Measurements from ENCODE around the gene ABHD17C.

The ABHD17C gene

DNA sequence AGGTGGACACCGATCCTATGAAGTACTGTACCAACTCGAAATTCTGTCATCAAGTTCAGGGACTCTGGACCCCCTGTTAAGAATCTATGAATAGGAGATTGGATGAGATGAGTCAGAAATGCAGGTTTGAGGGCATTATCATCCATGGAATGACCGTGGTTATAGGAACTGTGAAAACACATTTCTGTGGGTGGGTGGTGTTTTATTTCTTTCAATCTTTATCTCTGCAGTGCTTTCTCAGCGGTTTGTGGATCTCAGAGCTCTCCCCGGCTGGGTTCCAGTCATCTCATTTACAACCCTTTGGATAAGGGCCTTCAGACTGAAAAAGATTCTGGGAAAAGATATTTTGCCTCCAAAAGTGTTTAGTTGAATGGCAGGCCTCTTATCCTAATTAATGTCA is 5.4 kb upstream of the ABHD17C start:
- no peak for DNase-seq (ENCODE audit: low spot score)

DNA sequence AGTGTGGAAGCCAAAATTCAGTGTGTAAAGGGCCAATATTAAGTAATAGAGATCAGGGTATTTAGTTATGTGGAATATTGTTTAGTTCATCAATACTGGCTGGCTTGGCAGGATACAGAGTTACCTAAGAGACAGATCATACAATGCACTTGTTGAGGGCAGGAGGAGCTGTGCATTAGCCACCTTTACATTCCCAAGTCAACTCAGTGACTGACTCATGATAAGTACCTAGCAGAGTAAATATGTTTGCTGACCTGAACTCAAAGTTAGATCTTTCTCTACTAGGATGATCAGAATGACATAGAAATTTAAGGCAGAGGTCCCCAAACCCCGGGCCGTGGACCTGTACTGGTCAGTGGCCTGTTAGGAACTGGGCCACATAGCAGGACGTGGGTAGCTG is 3.5 kb upstream of the ABHD17C start:
- DNase-seq (ENCODE audit: low spot score) = no peak

DNA sequence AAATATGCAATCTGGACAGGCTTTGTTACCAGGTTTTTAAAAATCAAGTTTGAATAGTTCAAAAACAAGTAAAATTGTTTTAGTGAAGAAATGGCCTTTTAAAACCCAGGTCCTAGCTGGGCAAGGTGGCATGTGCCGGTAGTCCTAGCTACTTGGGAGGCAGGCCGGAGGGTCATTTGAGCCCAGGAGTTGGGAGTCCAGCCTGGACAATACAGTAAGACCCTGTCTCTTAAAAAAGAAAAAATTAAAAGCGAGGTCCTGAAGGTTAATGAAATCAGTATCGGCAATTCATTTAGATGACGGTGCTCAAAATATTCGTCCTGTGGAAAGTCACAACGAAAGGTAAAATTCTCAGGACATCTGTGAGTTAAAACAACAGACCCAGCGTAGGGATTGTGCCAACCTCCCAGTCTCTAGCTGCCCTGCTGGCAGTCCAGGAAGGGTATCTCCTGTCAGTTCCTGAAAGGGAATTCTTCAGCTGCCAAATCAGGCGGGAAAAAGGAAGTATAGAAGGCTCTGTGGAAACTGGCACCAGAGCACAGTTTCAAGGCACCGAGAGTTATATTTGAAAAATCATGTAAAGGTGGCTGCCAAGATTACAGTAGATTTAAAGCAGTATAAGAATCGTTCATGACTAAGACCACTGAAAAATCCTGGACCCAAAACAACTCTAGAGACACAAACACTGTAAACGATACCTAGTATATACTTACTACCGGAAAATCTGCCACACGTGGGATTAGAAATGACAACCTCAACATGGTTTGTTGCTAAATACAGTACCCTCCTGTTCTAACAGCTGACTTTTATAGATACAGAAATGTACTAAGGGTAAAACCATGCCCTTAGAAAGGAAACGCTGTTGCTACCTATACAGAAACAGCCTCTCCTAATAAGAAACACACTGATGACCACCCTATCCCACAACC is 1.2 kb upstream of the ABHD17C start:
- DNase-seq (ENCODE audit: low spot score) = no peak

DNA sequence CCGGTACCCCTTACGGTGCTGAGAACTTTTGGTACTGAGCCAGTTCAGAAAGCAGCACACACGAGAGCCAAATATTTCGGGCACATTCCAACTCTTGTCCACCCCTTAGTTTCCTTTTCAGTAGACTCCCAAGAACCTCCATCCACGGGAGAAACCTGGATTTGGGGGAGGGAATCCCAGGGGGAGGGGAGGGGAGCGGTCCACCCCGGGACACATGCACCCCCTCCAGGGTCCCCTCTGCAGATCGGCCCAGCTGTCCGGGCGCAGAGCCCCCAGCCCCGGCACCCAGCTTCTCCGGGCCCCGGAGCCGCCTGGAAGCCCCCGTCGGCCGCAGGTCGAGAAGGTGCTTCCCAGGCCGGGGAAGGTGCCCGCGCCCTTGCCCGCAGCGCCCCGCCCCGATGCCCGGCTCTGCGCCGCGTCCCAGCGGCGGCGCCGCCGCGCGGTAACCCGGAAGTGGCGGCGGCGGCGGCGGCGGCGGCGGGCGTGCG is 455 bp upstream of the ABHD17C start:
- no peak for DNase-seq (ENCODE audit: low spot score)

DNA sequence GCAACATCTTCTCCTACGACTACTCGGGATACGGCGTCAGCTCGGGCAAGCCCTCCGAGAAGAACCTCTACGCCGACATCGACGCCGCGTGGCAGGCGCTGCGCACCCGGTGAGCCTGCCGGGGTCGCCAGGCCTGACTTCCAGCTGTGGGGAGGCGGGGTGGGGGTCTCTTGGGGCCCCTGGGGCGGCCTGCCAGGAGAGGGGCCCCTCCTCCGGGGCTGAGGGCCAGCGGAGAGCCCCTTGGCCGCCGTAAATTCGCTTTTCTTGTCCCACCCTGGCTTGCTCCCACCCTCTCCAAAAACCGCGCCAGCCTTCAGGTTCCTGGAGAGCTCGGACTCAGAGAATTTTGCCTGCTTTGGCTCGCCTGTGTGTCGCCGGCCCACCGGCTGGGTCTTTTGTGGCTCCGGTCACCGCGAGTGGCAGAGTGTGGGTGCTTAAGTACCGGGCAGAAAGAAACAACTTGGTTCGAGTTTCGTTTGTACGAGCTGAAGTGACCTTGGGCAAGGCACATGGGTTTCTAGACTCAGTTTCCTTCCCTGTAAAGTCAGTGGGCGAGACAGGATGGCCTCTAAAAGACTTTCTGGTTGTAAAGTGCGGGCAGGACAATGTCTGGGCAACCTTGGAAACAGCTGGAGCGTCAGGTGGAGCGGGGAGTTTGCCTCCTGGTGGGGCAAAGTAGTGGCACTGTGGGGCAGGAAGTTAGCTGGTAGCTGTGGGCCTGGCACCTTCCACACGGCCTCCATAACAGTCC is 976 bp downstream of the ABHD17C start:
- peak; percentile 35 for DNase-seq (ENCODE audit: low spot score)

DNA sequence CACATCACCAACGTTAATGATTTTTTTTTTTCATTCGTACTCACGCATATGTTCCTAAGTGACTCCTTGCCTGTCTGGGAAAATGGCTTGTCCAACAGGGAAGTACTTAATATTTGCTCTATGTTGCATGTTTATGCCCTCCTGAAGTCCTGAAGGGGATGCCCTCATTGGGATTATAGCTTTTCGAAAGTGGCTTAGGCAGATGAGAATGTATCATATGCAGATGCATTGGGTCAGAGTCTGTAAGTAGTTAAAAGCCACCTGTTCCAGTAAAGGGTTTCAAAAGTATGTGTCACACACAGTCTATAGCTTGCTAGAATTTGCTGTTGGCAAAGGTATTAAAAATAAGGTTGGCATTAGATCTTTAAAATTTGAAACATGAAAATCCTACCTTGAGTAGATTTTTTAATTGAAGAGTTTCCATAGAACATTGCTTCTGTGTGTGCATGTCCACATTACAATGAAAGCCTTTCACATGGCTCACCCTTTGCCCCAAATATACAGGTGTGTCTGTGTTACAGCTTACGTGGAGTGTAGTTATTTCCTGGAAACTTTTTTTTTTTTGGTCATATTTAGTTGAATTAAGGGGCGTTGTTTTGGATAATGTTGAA is 2.1 kb downstream of the ABHD17C start:
- no peak for DNase-seq (ENCODE audit: low spot score)

DNA sequence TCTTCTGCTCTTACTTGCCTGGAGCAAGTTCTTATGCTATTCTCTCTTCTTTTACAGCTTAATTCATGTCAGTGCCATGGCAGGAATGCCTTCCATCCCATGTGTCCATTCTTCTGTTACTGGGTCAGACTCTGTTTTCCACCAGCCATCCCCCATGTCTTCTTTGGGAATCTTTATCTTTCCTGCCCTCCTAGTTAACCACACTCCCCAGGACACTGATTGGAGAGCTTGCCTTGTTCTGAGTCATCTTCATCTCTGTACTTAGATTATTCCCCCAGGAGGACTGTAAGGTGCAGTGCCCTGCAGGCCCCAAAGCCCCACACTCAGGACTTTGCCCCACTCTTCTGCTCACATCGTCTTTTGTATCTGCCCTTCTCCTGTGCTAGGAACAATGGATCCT is 3.6 kb downstream of the ABHD17C start:
- no peak for DNase-seq (ENCODE audit: low spot score)

DNA sequence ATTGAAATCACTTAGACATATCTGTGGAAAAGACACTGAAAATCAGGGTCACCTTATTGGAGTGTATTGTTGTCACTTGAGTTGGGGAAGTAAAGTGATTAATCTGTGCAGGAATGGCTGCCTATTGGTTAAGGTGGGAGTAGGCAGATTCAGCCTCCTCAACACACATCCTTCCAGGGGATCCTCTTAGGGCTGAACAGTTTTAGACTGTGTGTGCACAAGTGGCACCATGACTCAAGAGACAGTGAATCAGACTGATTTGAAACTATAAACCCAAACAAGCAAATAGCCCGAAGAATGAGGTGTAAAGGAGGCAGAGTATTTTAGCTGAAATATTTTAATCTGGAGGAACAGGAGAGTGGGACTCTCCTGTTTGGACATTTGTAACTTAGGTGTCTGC is 4.9 kb downstream of the ABHD17C start:
- no peak for DNase-seq (ENCODE audit: low spot score)

DNA sequence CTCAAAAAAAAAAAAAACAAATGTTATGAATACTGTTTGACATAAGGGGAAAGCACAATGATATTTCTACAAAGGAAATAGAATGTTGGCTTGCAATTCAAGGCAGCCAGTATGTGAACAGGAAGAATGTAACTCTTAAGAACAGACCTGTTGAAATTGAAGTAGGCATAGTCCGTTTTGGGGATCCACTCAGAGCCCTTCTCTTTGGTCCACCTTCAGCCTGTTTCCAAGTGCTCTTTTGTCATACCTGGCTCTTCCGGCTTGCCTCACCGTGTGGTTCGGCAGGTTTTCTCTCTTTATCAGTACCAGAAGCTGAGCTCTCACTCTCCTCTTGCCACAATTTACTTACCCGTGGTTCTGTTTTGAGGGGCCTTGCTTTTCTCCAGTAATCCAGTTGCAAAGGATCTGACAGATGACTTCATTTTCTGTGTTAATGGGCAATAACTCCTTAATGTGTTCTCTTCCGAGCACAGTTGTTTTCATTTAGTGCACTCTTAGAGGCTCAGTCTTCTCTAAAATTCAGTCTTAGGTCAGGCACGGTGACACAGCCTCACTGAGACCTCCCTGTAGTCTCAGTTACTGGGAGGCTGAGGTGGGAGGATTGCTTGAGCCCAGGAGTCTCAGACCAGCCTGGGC is 6.7 kb downstream of the ABHD17C start:
- DNase-seq (ENCODE audit: low spot score) = no peak

DNA sequence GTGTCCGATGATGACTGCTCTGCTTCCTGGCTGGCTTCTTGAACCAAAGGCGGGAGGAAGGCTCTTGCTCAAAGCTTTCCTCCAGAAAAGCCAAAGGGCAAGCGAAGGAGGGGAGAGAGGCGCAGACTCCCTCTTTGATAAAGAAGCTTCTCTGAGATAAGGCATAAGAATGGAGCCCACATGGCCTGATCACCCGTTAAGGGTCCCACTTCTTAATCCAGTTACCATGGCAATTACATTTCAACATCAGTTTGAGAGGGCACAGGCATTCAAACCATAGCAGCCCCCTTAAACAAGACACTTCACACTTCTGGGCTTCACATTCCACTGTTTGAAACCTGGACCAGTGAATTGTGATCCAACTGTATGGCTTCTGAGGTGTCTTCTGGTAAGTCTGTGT is 8.0 kb downstream of the ABHD17C start:
- no peak for DNase-seq (ENCODE audit: low spot score)

DNA sequence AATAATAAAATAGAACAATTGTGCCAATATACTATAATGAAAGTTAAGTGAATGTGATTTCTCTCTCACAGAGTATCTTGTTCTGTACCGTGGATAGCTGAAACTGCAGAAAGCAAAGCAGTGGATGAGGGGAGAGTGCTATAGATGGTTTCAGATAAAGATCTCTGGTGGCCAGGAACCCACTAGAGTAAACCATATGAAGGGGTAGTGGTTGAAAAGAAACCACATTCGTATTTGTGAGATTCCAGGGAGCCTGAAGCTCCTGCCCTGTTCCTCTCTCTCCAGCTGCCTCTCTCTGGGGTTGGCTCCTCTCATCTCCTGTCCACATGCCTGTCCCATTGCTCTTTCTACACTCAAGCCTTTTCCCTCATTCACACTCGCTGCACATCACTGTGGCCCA is 8.9 kb downstream of the ABHD17C start:
- DNase-seq (ENCODE audit: low spot score) = no peak

DNA sequence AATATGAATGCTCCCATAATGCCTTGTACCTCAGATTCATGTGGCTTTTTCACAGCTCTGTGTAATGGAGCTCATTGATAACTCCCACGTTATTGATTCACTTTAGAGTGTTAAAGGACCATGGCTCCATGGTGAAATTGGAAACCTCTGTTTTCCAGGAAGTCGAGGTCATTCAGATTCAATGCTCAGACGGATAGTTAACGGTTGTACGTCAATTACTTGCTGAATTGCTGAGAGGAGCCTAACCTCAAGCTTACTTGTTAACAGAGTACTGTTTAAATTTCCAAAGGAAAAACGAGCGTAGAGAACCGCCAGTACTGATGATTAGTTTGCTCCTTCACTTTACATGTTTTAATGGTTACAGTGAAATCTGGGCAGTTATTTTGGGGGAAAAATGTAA is 11.1 kb downstream of the ABHD17C start:
- no peak for DNase-seq (ENCODE audit: low spot score)

DNA sequence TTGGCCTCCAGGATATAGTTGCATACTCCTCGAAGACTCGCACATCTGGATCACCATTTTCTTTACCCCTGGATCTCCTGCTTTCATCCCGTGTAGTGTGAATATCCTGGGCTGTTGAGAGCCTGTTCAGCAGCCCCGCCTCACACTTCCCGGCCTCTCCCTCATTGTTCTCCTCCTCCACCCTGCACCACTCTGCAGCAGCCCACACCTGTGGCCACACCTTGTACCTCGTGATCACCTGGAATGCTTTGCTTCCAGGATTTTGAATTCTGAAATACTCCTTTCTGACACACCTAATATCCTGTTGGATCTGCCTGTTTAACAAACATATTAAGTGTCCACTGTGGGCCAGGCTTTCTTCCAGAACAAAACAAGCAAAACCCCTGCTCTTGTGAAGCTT is 14.4 kb downstream of the ABHD17C start:
- no peak for DNase-seq (ENCODE audit: low spot score)

DNA sequence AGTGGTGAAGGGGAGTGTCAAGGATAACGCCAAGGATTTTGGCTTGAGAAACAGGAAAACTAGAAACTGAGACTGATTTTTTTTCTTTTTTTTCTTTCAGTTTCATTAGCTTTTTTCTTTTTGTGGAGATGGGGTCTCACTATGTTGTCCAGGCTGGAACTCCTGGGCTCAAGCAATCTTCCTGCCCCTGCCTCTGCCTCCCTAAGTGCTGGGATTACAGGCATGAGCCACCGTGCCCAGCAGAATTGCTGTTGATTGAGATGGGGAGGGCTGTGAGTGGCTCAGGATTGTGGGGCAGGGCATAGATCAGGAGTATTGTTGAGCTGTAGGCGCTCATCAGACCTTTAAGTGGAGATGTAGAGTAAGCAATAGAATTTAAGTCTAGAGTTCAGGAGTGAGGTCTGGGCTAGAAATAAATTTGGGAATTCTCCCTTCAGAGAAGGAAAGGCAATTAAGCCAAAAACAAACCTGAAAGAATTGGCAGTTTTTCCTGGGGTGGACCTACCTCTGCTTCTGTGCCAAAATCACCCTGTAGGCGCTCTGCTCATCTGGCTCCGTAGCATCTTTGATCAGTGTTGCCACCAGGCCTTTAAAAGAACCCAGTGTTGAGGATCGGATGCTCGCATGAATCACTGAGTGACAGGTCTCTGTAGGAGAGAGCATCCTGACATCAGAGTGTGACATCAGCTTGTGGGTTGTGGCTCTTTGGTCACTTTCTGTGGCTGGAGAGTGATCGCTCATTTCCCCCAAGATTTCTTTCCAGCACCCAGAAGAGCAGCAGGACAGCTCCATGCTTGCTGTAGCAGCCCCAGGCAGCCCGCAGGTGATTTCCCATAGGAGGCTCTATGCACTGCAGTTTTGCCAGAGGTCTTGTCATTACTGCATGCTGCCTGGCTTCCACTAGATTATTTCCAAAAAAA is 15.8 kb downstream of the ABHD17C start:
- no peak for DNase-seq (ENCODE audit: low spot score)

DNA sequence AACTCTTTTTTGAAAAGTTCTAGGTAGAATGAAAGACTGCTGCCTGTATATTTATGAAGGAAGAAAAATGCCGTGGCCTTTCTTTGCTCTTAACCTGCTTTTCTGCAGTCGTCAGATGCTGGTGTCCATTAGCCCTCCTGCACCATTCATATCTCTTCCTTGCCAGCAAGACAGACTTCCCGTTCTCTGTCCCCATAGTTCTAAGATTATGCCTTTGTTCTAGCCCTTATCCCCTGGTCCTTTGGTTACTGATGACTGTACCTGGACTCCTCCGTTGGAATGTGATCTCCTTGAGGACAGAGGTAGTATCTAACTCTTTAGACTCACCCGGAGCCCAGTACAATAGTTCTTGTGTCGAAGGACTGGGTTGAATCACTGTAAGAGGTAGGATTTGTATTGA is 16.8 kb downstream of the ABHD17C start:
- DNase-seq (ENCODE audit: low spot score) = no peak

DNA sequence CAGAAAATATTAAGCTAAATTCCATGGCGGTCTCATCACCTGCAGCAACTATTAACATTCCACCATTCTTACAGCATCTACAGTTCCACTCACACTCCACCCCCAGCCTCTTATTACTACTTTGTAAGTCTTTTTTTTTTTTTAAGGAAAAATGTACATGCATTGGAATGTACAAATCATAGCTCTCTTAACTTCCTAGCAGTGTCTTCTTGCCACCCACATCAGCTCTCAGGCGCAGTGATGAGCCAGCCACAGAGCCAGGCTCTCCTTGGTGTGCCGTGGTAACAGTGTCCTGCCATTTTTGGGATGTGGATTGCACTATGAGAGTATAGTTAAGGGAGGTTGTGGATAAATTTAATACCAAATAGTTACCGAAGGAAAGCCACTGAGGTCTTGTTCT is 17.8 kb downstream of the ABHD17C start:
- DNase-seq (ENCODE audit: low spot score) = no peak

DNA sequence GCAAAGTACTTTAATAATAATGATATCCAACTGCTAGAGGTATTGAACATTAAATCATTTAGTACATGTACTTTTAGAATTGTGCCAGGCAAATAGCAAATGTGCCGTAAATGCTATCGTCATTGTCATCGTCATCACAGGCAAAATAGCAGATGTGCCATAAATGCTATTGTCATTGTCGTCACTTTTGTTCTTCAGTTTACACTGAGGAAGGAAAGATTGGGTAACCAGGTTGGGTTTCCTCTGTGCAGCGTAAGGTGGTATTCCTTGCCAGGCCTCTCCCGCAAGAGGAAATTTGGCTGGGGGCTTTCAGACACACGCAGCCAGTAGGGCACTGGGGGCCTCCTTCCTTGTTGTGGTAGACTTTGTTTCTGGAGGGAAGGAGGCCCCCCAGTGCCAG is 26.4 kb downstream of the ABHD17C start:
- DNase-seq (ENCODE audit: low spot score) = no peak

DNA sequence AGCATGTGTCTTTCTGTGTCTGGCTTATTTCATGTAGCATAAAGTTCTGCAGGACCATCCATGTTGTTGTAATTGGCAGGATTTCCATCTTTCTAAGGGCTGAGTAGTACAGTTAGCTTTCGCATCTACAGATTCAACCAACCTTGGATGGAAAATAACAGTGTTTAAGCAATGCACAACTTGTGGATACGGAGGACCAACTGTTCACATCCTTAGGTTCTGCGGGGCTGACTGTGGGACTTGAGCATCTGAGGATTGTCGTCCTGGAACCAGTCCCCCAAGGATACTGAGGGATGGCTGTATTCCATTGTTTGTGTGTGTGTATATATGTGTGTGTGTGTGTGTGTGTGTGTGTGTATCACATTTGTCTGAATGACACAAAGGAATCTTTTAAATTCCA is 27.7 kb downstream of the ABHD17C start:
- no peak for DNase-seq (ENCODE audit: low spot score)

DNA sequence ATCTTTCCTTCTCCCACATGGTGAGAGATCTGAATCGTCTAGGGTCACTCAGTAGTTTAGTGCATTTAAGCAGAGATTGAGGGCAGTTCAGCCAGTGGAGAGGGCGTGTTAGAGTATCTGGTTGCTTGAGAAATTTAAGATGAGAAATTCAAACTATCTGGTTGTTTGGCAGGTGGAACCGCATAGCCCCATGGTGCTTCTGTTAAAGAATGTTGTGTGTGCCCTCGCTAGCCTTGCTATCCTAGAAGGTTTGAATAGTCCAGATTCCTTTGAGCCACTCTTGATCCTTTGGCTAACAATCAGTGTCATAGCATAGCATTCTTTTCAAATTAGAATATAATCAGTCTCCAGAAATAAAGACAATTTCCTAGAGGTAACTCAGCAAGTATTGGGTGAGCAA is 32.1 kb downstream of the ABHD17C start:
- no peak for DNase-seq (ENCODE audit: low spot score)

DNA sequence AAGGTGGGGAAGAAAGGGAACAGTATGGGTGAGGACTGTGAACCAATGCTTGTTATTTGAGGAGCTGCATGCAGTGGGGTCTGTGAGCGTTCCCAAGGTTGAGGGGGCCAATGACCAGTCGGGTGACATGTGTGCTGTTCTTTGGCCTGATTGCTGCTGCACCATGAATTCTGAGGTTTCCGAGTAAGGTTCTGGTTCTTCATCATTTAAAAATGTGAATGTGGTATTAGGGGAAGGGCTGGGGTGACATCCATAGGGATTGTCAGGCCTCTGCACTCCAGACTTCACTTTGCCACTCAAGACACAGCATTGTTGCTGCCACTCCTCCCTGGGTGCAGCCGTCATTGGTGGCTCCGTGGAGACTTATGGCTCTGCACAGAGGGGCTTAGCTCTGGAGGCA is 32.5 kb downstream of the ABHD17C start:
- no peak for DNase-seq (ENCODE audit: low spot score)

DNA sequence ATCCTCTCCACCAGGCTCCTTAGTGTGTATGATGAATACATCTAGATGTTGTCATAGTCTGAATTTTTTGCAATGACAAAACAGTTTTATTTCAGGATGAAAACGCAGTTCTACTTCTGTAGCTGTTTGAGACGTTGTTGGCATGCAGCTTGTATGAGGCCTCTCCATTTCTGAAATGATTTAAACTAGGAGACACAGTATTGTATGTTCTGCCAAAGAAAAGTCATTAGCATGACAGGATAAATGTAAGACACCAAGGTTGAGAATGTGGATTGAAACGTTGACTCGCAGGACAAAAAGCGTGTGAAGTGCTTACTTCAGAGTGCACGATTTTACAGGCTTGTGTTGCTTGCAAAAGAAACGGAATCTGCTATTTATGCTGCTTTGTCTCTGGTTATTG is 35.3 kb downstream of the ABHD17C start:
- no peak for DNase-seq (ENCODE audit: low spot score)

All from germinal center (tissue), 1 donor.